Stimulated activated naive CD8-positive, alpha-beta T cell treated with anti-CD3 and anti-CD28 coated beads, Interleukin-15, Interleukin-2, amounts not matched to agents 100 ng/mL and 50 ng/mL, for 24 hours (primary cell): ENCODE data around the gene STIMATE.

Source experiments
- H3K27ac Mint-ChIP-seq: one replicate; pipeline ENCODE4 v1.8.0; 2021; ENCODE audit warnings: mild to moderate bottlenecking, mixed read lengths
- H3K27me3 Mint-ChIP-seq: one replicate; pipeline ENCODE4 v1.8.0; 2021; ENCODE audit warnings: mixed read lengths
- H3K36me3 Mint-ChIP-seq: one replicate; pipeline ENCODE4 v1.8.0; 2021; ENCODE audit warnings: low read depth, mixed read lengths
- H3K4me1 Mint-ChIP-seq: one replicate; pipeline ENCODE4 v1.8.0; 2021; ENCODE audit warnings: low read depth, mixed read lengths
- H3K4me3 Mint-ChIP-seq: one replicate; pipeline ENCODE4 v1.8.0; 2021; ENCODE audit warnings: mild to moderate bottlenecking, mixed read lengths
- H3K9me3 Mint-ChIP-seq: one replicate; pipeline ENCODE4 v1.8.0; 2021; ENCODE audit warnings: mixed read lengths

Gene STIMATE

DNA sequence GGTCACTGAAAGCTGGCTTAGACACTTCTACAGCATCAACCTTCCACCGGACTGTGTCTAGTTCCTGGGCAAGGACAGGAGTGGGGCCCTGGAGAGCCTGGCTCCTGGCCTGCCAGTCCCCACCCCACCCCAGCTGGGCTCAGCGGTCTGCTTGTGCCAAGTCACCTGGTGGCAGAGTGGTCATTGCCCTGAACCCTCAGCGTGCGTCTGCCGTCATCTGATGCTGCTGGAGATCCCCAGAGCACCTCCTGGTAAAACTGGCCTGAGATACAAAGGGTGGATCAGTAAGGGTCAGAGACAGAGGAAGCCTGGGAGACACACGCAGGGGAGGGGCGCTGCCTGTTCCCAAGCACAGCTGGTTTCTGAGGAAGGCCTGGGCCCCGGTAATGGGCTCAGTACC lies 83.5 kb downstream of the STIMATE start:
- no peaks in the 10 kb centered on the region for H3K4me1 Mint-ChIP-seq
- no peak overlapping the region for H3K4me3 Mint-ChIP-seq
- H3K27ac Mint-ChIP-seq: no peak overlapping the region

DNA sequence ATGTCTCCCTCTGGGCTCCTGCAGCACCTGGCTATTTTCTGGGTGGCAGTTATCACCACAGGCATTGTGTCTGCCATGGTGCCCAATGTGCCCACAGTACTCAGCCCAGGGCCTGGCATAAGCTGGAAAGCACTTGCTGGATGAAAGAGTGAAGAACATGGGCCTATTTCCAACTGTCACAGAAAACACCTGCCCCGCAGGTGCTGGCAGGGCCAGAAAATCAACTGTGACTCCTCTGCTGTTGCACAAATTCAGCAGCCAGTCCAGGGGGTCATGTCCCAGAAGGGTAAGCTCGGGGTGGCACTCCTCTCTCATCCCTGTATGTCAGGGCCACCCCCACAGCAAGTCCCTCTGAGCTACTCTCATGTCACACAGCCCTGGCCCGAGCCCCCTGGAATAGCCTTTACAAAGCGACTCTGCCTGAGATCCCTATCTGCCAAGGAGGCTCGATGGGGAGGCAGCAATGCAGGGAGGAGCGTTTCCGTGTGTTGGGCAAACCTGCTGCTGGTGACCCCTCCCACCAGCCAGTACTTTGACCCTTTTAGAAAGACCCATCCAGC lies 85.8 kb downstream of the STIMATE start:
- no peak overlapping the region for H3K4me3 Mint-ChIP-seq
- no peaks in the 10 kb centered on the region for H3K36me3 Mint-ChIP-seq
- no peaks in the 10 kb centered on the region for H3K4me1 Mint-ChIP-seq
- no peaks in the 10 kb centered on the region for H3K9me3 Mint-ChIP-seq
- no peak overlapping the region for H3K27ac Mint-ChIP-seq
- no peaks in the 10 kb centered on the region for H3K27me3 Mint-ChIP-seq

More for the DNA sequence above, 83.5 kb downstream of the STIMATE start:
- Mint-ChIP-seq H3K27me3 (no peaks in the 10 kb centered on the region), H3K9me3 (no peaks in the 10 kb centered on the region), H3K36me3 (no peaks in the 10 kb centered on the region)

GRCh38 chr3:52810923-52811322 lies 86.4 kb downstream of the STIMATE start:
- H3K27ac Mint-ChIP-seq: no peak overlapping the region
- H3K36me3 Mint-ChIP-seq: no peaks in the 10 kb centered on the region
- H3K9me3 Mint-ChIP-seq: no peaks in the 10 kb centered on the region
- no peaks in the 10 kb centered on the region for H3K4me1 Mint-ChIP-seq
- no peaks in the 10 kb centered on the region for H3K27me3 Mint-ChIP-seq
- no peak overlapping the region for H3K4me3 Mint-ChIP-seq

- Mint-ChIP-seq H3K4me3 (no peak overlapping the region), H3K27ac (no peak overlapping the region), H3K9me3 (no peaks in the 10 kb centered on the region), H3K27me3 (no peaks in the 10 kb centered on the region), H3K36me3 (no peaks in the 10 kb centered on the region), H3K4me1 (no peaks in the 10 kb centered on the region)
These were observed 87.5 kb downstream of the STIMATE start for GRCh38 chr3:52809662-52810377.

GRCh38 chr3:52809149-52809548 lies 88.2 kb downstream of the STIMATE start:
- Mint-ChIP-seq H3K4me1 (no peaks in the 10 kb centered on the region), H3K27ac (no peak overlapping the region), H3K36me3 (no peaks in the 10 kb centered on the region), H3K4me3 (no peak overlapping the region), H3K27me3 (no peaks in the 10 kb centered on the region), H3K9me3 (no peaks in the 10 kb centered on the region)

DNA sequence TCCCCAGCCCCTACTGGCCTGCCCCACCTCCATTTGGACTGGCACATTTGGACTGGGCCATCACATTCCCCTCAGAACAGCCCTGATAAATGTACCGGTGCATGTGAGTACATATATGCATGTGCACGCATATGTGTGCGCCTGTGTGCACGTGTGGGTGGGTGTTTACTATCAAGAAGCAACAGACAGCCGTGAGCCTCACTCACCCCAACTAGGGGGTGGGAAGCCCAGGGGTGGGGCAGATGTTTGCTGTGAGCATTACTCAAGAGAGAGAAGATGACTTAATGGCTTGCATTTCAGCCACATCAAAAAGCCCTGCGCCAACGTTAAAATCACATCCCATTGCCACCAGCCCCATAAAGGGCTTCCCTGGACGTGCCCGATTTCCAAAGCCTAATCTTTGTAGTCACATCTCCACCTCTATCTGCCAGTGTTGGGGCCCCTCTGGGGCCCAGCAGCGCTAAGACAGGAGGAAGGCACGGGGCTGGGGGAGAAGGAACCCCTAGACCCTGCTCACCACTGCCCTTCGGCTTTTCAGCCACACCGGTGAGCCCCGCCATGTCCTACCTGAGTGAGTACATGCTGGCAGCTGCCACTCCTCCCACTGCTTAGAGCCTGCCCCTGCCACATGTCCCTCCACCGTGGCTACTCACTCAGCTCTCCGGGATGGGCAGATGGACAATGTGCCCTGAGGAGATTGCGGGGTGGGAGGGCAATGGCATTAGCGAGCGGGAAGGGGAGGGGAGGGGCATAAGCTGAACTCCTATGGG lies 91.9 kb downstream of the STIMATE start:
- Mint-ChIP-seq H3K9me3 (no peaks in the 10 kb centered on the region), H3K36me3 (no peaks in the 10 kb centered on the region), H3K27me3 (no peaks in the 10 kb centered on the region), H3K4me1 (no peaks in the 10 kb centered on the region), H3K4me3 (no peak overlapping the region), H3K27ac (no peak overlapping the region)

GRCh38 chr3:52801839-52802238 lies 95.5 kb downstream of the STIMATE start:
- no peaks in the 10 kb centered on the region for H3K4me1 Mint-ChIP-seq
- H3K4me3 Mint-ChIP-seq: no peak overlapping the region
- H3K36me3 Mint-ChIP-seq: no peaks in the 10 kb centered on the region
- no peaks in the 10 kb centered on the region for H3K9me3 Mint-ChIP-seq
- no peaks in the 10 kb centered on the region for H3K27me3 Mint-ChIP-seq
- no peak overlapping the region for H3K27ac Mint-ChIP-seq

- Mint-ChIP-seq H3K27ac (no peak overlapping the region), H3K4me1 (no peaks in the 10 kb centered on the region), H3K9me3 (no peaks in the 10 kb centered on the region), H3K4me3 (no peak overlapping the region), H3K36me3 (no peaks in the 10 kb centered on the region), H3K27me3 (no peaks in the 10 kb centered on the region)
These were observed 97.3 kb downstream of the STIMATE start for GRCh38 chr3:52800079-52800478.

DNA sequence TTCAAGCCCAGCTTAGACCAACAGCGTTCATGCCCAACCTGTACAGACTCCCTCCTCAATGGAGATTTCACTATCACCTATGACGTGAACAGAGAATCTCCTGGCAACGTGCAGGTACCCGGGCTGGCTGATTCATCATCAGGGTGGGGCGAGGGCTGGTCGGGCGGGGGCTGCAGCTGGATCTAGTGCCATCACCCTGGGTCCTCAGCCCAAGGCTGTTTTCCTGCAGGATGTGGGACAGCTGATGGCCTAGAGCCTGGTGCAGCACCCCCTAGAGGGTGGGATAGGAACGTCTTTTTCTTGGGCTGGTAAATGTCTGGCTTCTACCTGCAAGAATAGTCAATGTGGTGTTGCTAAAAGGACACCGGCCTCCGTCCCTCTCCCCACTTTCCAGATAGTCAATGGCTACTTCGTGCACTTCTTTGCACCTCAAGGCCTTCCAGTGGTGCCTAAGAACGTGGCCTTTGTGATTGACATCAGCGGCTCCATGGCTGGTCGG lies 98.3 kb downstream of the STIMATE start:
- Mint-ChIP-seq H3K27ac (no peak overlapping the region), H3K27me3 (no peaks in the 10 kb centered on the region), H3K9me3 (no peaks in the 10 kb centered on the region), H3K4me1 (no peaks in the 10 kb centered on the region), H3K36me3 (no peaks in the 10 kb centered on the region), H3K4me3 (no peak overlapping the region)

- H3K27me3 Mint-ChIP-seq: no peaks in the 10 kb centered on the region
- H3K36me3 Mint-ChIP-seq: no peaks in the 10 kb centered on the region
- H3K4me1 Mint-ChIP-seq: no peaks in the 10 kb centered on the region
- H3K9me3 Mint-ChIP-seq: no peaks in the 10 kb centered on the region
- no peak overlapping the region for H3K4me3 Mint-ChIP-seq
- H3K27ac Mint-ChIP-seq: no peak overlapping the region
These were observed 98.9 kb downstream of the STIMATE start for GRCh38 chr3:52798376-52798977.

DNA sequence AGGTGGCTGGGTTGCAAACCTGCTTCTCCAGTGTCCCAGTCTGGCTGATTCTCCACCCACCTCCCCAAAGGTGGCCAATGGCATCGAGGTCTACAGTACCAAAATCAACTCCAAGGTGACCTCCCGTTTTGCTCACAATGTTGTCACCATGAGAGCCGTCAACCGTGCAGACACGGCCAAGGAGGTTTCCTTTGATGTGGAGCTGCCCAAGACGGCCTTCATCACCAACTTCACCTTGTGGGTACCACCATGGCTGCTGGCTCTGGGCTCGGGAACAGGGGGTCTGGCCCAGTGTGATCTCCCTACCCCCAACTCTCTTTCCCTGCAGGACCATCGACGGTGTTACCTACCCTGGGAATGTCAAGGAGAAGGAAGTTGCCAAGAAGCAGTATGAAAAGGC lies 100.9 kb downstream of the STIMATE start:
- H3K4me1 Mint-ChIP-seq: no peaks in the 10 kb centered on the region
- H3K27me3 Mint-ChIP-seq: no peaks in the 10 kb centered on the region
- no peak overlapping the region for H3K4me3 Mint-ChIP-seq
- H3K9me3 Mint-ChIP-seq: no peaks in the 10 kb centered on the region
- no peak overlapping the region for H3K27ac Mint-ChIP-seq
- H3K36me3 Mint-ChIP-seq: no peaks in the 10 kb centered on the region

DNA sequence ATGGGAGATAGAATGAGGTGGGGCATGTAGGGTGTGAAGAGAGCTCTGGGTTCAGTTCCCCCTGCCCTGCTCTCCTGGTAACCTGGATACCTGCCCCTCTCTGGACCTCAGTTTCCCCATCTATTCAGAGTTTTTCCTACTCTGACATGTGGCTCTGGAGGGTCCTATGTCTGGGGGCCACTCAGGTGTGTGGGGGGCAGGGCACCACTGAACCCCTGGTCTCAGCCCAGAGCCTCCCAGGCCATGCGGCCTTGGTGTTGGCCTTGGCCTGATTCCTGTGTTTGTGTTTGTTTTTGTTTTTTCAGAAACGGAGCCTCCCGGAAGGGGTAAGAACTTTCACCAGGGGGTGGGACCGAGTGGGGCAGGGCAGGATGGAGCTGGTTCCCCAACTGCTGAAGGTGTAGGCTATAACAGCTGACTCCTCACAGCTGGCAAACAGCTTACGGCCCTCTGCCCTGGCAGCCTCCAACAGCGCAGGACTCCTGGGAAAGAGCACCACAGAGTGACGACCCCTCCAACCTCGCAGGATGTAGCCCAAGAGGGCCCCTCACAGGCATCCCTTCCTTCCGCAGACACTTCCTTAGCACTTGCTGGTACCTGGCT lies 101.9 kb downstream of the STIMATE start:
- Mint-ChIP-seq H3K4me1 (no peaks in the 10 kb centered on the region), H3K4me3 (no peak overlapping the region), H3K9me3 (no peaks in the 10 kb centered on the region), H3K27me3 (no peaks in the 10 kb centered on the region), H3K27ac (no peak overlapping the region), H3K36me3 (no peaks in the 10 kb centered on the region)

DNA sequence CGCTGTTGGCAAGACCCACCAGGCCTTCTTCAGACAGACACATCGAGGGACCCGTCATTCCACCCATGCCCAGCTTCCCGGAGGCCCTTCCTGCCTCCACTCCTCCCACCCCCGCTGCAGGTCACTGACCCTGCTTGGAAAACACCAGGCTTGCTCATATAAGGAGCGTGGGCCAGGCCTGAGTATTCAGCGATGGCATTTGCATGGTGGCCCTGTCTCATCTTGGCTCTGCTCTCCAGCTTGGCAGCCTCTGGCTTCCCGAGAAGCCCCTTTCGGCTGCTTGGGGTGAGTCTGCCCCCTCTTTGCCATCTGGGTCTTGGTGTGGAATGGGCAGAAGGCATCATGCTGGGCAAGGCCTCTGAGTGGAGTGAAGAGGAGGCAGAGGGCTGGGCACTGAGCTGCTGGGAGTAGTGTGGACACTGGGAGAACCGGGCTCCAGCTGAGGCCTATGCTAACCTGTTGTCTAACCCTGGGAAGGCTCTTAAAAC lies 102.7 kb downstream of the STIMATE start, which contains the start of gene ITIH3:
TSS of gene ITIH3 (plus strand) at position 185 of the 488 bp plus-strand sequence. CDS start at position 193, 8 bp downstream.
- Mint-ChIP-seq H3K9me3 (no peaks in the 10 kb centered on the region), H3K27me3 (no peaks in the 10 kb centered on the region), H3K36me3 (no peaks in the 10 kb centered on the region), H3K4me1 (no peaks in the 10 kb centered on the region), H3K4me3 (no peak within 1 kb of the TSS), H3K27ac (no peak within 1 kb of the TSS)

GRCh38 chr3:52793702-52794611 lies 103.4 kb downstream of the STIMATE start:
- H3K36me3 Mint-ChIP-seq: no peaks in the 10 kb centered on the region
- no peaks in the 10 kb centered on the region for H3K9me3 Mint-ChIP-seq
- no peaks in the 10 kb centered on the region for H3K4me1 Mint-ChIP-seq
- H3K4me3 Mint-ChIP-seq: no peak overlapping the region
- no peak overlapping the region for H3K27ac Mint-ChIP-seq
- no peaks in the 10 kb centered on the region for H3K27me3 Mint-ChIP-seq
